ENCODE data around the gene SH3PXD2A.
"Not testable (repeated sequence)": the region's sequence is repeated elsewhere in the genome, so short reads cannot be mapped to it uniquely, and the experiment has no call there.

SH3PXD2A gene

DNA sequence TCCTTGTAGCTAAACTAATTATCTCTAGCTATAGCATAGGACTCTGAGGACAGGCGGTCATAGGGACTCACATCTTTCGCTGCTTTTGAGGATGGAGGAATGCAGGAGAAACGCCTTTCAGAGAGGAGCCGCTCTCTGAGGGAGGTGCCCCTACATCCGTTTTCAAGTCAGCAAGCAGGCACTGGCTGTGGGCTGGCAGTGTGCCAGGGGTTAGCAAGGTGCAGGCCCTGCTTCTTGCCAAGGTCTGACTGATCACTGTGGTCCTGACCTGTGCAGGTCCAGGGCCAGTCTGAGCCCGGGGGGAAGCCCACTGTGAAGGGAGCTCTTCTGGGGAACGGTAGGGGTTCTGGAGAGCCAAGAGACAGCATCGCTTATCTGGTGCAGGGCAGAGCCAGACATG, 89.4 kb downstream of the SH3PXD2A start:
- DNase-seq (ENCODE audit: low spot score) = peak; percentile 39

DNA sequence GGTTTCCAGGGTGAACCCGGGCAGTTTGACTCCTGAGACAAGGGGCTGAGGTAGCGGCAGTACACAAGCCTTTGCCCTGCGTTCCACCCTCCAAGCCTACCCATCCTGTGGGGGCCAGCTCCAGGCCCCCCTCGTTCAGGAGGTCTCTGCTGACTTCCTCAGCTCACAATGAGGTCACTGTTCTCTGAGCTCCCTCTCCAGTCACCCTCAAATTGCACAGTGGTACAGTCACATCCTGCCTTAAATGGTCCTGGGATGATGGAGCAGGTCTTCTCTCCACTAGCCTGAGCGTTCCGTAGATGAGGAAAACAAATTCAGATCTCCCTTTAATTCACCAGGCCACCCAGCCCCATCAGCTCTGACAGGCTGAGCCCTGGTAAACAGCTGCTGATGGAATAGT, 90.2 kb downstream of the SH3PXD2A start:
- no peak for DNase-seq (ENCODE audit: low spot score)

DNA sequence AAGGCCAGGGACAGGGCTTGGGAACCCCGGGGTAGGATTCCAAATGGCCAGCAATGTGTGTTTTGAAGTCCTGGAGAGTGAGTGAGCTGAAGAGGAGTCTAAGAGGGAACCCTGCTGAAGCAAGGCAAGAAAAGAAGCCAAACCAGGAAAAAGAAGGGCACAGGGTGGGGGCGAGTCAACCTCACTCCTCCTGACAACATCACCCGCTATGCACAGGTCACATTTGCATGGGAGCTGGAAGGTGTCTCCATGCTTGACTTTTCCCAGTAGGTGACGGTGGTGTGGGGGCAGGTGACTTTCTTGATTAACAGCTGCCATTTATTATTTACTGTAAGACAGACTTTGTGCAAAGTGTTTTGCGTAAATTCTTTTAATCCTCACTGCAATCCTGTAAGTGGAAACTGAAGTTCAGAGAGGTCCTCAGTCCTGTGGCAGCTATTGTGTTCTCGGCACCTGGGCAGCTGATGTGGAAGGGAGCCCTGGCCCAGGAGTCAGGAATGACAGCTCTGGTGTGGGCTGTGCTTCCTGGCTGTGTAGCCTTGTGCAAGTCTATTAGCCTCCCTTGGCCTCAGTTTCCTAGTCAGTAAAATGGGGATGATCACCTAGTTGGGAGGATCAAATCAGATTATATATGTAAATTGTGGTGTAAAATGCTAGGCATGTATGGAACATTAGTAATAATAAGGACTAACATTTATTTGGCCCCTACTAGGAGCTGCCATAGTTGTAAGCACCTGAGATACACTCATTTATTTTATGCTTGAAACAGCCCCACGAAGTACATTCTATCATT, 90.9 kb downstream of the SH3PXD2A start:
- DNase-seq (ENCODE audit: low spot score) = no peak

DNA sequence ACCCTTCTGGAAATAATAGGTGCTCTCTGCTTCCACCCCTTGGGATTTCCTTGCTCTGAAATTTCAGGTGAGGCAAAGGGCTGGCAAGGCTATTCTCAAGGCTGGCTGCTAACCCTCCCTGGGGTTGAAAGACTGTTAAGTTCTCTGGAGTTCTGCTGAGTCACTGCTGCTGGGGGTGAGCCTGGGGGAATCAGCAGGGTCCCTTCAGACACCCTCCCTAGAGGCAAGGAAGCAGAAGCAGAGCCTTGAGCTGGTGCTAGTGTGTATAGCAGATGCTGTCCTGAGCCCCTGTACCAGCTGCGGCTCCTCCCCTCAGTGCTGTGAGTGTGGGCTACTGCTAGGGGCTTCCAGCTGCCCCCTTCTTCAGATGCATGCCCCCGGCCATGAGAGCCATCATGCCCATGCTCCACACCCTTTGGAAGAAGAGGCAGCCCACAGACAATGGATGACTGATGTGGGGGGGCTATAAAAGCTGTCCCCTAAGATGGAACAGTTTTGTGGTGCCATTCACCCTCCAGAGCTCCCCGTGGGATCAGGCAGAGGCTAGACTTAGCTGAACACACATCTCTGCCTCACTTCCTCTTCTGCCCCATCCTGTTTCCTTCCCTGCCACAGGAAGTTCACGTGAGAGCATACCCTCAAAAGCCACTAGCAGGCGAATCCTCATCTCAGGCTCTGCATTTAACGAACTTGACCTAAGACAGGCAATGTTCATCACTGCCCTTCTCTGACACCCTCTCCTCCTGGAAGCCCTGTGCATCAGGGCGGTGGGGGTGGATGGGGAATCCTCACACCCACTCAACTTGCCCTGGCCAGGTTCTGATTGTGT, 91.8 kb downstream of the SH3PXD2A start:
- DNase-seq (ENCODE audit: low spot score) = peak; percentile 40

DNA sequence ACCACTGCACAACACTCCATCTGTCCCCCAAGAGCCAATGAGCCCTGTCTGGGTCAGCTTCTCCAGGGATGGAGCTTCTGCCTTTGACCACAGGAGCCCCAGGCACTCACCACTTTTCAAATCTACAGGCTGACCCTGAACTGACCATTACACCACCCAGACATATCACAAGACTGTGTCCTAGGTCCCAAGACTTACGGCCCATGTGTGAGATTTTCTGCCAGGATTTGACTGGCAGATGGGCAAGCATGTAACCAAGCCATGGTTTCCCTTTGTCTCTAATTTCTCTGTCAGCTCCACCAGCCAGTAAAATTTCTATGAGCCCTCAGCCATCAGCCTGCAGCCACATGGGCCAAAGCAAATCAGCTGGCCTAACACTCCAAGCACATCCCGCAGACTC, 92.5 kb downstream of the SH3PXD2A start:
- DNase-seq (ENCODE audit: low spot score) = no peak

DNA sequence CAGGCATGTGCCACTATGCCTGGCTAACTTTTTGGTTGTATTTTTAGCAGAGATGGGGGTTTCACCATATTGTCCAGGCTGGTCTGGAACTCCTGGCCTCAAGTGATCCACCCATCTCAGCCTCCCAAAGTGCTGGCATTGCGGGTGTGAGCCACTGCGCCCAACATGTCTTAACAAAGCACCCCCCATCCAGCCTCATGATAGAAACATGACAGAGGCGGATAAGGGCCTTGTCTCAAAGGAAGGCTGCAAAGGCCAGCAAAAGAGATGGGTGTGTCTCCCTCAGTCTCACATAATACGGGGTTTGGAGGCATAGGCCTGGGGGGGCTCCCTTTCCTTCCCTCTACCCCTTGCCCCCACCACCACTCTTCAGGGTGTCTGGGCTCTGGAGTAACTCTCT, 93.2 kb downstream of the SH3PXD2A start:
- DNase-seq (ENCODE audit: low spot score) = no peak

DNA sequence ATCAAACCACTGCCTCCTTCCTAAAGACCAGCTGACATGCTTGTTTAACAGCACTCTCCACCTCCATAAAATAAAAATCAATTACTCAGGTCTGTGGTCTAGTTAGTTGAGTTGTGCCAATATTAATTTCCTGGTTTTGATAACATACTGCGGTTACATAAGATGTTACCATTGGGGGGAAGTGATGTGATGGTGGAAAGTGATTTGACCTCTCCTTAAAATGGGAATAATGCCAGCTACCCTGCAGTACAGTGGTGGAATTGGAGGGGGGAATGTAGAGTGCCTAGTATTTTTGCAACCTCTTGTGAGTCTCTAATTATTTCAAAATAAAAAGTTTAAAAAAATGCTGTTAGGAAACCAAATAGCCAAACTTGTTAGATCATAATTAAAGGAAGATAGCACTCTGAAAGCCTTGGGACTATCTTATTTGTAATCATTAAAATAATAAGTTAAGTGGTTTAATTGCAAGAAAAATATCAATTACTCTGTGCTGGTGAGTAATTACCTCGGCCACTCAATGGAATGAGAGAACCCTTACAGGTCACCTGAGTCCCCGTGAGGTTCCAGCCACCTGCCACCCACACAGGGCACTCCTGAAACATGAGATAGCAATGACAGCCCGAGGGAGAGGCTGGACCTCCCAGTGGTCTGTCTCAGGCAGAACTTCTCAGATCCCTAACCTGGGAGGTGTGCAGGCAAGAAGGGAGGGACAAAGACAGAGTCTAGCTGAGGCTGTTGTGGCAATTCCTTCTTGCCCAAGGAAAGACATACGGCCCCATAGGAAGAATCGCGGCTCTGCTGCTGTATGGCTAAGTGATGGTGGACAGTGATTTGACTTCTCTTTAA, 94.1 kb downstream of the SH3PXD2A start:
- DNase-seq (ENCODE audit: low spot score) = no peak

DNA sequence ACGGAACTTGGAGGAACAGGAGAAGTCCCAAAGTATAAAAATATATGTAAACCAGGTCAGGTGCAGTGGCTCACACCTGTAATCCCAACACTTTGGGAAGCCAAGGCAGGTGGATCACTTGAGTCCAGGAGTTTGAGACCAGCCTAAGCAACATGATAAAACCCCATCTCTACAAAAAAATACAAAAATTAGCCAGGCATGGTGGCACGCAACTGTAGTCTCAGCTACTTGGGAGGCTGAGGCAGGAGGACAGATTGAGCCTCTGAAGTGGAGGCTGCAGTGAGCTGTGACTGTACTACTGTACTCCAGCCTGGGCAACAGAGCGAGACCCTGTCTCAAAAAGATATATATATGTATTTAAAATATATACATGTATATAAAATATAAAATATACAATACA, 95.1 kb downstream of the SH3PXD2A start:
- not testable (repeated sequence) for DNase-seq (ENCODE audit: low spot score)

DNA sequence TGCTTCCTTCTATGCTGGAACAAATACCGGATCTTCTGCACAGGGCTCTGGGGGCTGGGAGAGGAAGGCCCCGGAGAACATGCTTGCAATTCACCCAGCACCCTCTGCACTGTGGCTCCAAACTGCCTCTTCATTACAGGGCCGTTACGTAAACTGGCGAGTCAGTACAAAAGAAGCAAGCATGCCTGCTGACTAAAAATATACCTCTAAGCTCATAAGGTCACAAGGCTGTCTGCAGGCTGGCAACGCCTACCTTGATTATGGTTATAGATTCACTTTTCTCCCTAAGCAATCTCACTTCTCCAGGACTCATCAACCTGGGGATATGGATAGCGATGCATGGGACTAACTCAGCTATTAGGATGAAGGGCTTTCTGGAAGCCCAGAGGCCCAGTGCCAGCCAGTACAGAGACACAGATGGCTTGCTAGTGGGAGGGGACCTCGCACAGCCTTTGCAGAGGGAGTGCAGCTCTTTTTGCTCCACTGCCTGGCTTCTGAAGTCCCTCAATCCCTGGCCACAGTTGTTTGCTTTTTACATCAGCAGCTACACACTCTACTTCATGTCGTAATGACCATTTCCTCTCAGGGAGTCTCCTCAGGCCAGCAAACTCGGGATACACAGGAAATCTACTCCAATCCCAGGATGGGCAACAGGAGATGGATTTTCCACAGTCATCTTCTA, 96.1 kb downstream of the SH3PXD2A start:
- no peak for DNase-seq (ENCODE audit: low spot score)

DNA sequence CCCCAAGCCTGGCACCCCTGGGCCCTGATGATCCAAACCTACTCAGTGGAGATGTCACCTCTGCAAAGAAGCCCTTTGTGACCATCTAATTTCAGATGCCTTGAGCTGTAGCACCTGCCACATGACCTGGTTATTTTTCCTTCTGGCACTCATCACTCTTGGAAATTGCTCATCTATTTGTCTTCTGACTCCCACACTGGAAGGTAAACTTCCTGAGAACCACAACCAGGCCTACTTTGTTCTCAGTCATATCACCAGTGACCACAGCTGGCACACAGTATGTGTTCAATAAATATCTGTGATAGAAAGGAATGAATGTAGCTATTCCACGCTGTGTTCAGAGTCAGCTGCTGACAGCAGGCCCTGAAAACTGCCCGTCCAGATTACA, 97.1 kb downstream of the SH3PXD2A start:
- no peak for DNase-seq (ENCODE audit: low spot score)

DNA sequence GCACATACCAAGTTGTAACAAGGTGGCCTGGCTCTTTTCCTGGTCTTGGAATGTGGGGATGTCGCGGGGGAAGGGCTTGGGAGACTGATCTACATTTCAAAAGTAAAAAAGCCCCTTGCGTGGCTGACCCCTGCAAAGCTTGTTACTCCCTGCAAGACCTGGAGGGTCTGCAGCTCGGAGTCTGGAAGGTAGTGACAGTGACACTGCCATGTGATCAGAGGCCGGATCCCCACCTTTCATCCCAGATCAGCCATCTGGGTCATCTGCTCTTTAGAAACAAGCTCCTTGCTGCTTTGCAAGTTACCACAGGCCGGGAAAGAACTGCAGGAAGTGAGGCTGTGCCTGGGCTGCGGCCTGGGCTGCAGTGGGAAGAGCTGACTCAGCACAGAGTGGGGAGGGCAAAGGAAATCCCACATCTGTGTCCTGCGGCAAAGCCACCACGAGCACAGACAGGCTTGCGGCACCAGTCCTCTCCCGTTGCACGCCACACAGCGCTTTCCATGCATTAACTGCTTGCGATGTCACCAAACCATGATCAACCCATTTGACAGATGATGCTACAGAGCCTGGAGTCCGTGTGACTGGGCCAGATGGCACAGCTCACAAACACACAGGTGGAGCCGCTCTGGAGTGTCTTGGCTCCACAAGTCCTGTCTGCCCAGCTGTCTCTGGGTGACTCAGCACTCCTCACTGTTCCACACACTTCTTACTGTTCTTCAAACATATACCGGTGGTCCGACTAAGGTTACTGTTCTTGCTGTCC, 97.7 kb downstream of the SH3PXD2A start:
- no peak for DNase-seq (ENCODE audit: low spot score)

DNA sequence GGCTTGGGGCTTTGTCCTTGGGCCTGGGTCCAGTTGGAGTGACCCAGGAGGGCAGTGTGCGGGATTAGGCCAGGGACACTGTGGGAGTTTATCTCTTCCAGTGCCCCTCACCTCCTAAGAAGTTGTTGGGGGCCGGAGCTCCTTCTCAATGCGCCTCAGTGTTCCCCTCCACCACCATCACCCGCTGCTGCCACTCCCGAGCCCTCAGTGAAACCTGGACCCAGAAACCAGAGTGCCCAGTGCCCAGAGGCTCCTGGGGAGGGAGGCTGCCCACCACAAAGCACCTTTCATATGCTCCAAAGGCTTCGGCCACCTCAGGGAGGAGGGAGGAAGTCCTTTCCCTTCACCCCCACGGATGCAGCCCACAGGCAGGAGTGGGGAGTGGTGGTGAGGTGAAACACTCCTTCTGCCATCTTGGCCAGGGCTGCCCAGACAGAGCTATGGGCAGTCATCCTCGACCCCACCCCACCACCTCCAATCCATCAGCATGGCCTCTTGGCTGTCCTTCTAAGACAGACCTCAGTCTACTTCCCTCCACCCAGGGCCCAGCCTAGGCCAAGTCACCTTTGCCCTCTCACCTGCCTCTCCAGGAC, 99.0 kb downstream of the SH3PXD2A start:
- no peak for DNase-seq (ENCODE audit: low spot score)

DNA sequence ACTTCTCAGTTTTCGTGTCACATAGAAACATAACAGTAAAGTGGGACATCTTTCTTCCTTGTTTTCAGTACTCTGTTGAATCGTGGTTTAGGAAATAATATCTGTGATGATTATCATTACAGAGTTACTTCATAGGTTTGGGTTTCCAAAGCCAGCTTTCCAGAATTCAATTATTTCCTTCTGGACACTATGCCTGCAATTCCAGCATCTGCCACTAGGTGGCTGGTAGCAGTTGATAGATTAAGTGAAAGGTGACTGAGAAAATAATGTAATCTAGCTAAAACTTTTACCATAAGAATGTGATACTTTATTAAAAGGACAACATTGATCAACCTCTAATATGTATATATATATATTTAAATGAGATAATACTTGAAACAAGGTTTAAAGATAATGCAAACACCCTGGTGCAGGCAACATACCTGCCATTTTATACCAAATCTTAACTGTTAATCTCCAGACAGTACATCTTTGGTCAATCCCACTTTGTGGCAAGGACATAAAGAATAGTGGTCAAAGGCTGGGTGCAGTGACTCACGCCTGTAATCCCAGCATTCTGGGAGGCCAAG, 102.6 kb downstream of the SH3PXD2A start:
- DNase-seq (ENCODE audit: low spot score) = peak; percentile 57

DNA sequence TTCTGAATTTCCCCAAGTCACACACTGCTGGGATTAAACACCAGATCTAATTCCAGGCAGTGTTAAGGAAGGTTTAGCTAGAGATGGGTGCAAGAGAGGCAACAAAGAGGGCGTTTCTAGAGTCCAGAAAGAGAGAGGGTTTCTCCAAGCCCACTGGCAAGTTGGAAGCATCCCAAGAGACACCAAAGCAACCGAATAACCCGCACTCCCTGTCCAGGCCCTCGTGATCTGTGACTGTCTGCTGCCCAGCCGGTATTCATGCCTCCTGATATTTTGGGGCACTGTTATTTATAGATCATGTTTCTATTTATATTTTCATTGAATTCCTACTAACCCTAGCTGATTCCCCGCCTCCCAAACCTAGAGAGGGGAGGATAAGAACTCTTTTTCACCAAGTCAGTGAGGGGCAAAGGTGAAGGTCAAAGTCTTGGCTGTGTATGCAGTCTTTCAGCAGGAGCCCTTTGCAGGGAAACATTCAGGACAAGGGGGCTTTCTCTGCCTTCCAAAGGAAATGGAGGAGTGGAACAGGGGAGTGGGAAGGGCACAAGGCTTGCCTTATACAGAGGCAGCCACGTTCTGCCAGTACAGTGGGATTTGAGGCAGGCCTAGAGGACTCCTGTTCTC, 103.6 kb downstream of the SH3PXD2A start:
- no peak for DNase-seq (ENCODE audit: low spot score)

DNA sequence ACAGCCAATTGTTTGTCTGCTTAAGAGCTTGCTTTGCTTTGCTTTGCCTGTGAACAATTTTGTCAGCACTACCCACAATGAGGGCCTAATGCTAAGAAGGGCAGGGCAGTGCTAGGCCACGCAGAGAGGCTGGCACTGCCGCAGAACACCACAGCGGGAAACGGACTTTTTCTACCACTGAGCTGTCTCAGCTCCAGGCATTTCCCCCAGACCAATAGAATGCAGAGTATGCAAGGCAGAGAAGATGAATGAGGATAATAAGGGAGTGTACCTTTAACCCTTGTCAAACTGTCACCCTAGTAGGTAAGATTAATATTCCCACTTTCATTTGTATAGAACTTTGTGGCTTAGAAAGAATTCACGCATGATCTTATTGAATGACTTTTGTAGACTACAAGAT, 104.5 kb downstream of the SH3PXD2A start:
- DNase-seq (ENCODE audit: low spot score) = no peak

DNA sequence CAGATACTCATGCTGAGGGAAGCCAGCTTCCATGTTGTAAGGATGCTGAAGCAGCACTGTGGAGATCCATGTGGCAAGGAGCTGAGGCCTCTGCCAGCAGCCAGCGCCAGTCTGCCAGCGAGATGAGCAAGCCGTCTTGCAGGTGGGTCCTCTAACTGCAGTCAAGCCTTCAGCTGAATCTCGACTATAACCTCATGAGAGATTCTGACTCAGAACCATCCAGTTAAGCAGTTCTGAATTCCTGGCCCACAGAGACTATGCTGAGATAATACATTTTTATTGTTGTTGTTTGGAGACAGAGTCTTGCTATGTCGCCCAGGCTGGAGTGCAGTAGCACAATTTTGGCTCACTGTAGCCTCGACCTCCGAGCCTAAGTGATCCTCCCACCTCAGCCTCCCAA, 105.6 kb downstream of the SH3PXD2A start:
- no peak for DNase-seq (ENCODE audit: low spot score)

DNA sequence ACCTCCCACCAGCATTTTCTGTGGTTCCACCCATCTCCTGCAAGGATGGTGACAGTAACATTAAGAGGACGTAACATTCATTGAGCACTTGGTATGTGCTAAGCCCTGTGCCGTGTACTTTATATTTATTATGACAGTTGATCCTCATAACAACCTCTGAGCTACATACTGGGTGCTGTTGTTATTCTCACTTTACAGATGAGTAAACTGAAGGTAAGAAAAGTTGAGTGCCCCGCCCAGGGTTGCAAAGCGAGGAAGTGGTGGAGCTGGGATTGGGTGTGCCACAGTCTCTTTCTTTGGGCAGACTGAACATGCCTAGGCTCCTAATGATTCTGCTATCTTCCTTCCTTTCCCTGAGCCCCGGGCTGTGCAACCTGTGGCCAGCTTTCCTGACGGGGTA, 107.4 kb downstream of the SH3PXD2A start:
- no peak for DNase-seq (ENCODE audit: low spot score)

DNA sequence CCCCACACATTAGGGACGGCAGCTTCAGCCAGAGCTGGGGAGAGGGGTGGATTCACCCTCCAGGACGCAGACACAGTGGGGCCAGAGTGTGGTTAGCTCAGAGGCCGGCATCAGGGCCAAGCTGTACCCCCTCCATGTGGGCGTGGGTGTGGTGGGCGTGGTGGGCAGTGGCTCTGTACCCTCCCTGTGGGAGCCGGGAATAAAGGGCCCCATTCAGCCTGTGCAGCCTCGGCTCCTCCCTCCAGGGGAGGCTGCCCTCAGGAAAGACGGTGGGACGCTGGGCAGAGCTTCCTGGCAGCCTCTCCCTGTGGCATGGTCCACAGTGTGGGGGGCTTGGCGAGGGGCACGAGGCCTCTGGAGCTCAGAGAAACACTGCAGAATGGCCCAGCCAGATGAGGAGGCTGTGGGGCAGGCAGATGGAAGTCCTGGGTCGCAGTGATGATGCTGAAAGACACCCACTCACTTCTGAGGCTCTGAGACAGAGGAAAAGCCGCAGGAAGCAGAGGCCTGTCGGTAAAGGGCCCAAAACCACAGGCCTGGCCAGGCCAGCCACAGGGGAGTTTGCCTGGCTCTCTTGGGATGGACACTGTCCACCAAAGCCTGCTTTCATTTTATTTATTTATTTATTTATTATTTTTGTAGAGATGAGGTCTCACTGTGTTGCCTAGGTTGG, 108.0 kb downstream of the SH3PXD2A start:
- DNase-seq (ENCODE audit: low spot score) = no peak

DNA sequence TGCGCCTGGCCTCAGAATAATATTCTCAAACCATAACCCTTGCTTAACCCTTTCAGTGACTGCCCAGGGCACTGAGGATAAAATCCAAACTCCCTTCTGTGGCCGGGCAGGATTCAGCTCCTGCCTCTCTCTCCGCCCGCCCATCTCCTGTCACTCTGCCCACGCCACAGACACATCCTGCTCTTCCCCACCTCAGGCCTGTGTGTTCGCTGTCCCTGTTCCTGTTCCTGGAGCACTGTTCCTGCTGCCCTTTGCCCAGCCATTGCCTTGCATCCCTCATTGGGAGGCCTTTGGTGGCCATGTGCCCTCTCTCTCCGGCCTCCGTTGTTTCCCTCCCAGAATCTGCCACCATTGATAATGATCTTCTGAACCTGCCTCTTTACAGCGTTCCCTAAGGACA, 108.8 kb downstream of the SH3PXD2A start:
- DNase-seq (ENCODE audit: low spot score) = no peak

Measured in NAMALWA (cell line).